MCF 10A (cell line): ENCODE results near the gene NAT8L. TPM values are rescaled to one million over a fixed set of nuclear protein-coding genes. Genes with fewer than 3 reads are reported as not detected.
A peak's percentile ranks its signal among the peaks of the same experiment; 100 is the strongest.

Experiments
- BruUV-seq: library from RNA; stranded (reverse); fragments of 400-500 nt; replicated peaks from 2 replicates; lab custom pipeline; 2021; lab: Mats Ljungman, UMichigan
- CTCF ChIA-PET: fragments of 300-600 bp; sonication (Branson Sonifier 250); formaldehyde crosslinking; extraction: SDS; loops from one replicate; lab custom pipeline; 2021; ENCODE audit warnings: antibody characterized with exemption, inconsistent platforms; lab: Yijun Ruan, JAX
- POLR2A ChIA-PET: fragments of 300-600, 350-650 bp; sonication (Branson Sonifier 250); formaldehyde crosslinking; extraction: SDS; loops from one replicate; lab custom pipeline; 2020; ENCODE audit warnings: antibody characterized with exemption, inconsistent platforms; lab: Yijun Ruan, JAX
- DNase-seq: peaks from one replicate; pipeline ENCODE4 v3.0.0-alpha.2; 2018; ENCODE audit not compliant: unreplicated experiment
- H3K27ac Mint-ChIP-seq: one replicate; pipeline ENCODE4 v1.8.0; 2022; ENCODE audit warnings: mild to moderate bottlenecking, low read depth, mixed read lengths; ENCODE audit not compliant: unreplicated experiment
- H3K27me3 Mint-ChIP-seq: one replicate; pipeline ENCODE4 v1.8.0; 2022; ENCODE audit warnings: mixed read lengths; ENCODE audit not compliant: insufficient read depth, unreplicated experiment
- H3K36me3 Mint-ChIP-seq: one replicate; pipeline ENCODE4 v1.8.0; 2022; ENCODE audit warnings: mild to moderate bottlenecking, moderate library complexity, mixed read lengths; ENCODE audit not compliant: insufficient read depth, unreplicated experiment
- H3K4me1 Mint-ChIP-seq: one replicate; pipeline ENCODE4 v1.8.0; 2022; ENCODE audit warnings: mixed read lengths; ENCODE audit not compliant: insufficient read depth, unreplicated experiment
- H3K4me3 Mint-ChIP-seq: one replicate; pipeline ENCODE4 v1.8.0; 2022; ENCODE audit warnings: mild to moderate bottlenecking, moderate library complexity, mixed read lengths; ENCODE audit not compliant: unreplicated experiment
- H3K9me3 Mint-ChIP-seq: one replicate; pipeline ENCODE4 v1.8.0; 2022; ENCODE audit warnings: mixed read lengths; ENCODE audit not compliant: unreplicated experiment
- intact Hi-C: fragments of 100-400 bp; cut with micrococcal nuclease; formaldehyde crosslinking; loops from 2 replicates; pipeline ENCODE4 v1.14.1; 2022
- total RNA-seq: library from RNA; stranded (reverse); gene quantifications from 2 replicates; pipeline ENCODE4 v1.2.3, GENCODE V29; 2022
- TF ChIP-seq, protein P1 (sequence below): fragments of 200-600 bp; IDR thresholded peaks from one replicate; pipeline ENCODE4 v1.8.0; 2022; ENCODE audit warnings: antibody characterized with exemption, mild to moderate bottlenecking; ENCODE audit not compliant: unreplicated experiment

Gene NAT8L
- total RNA-seq, 1 experiment from 2014 or later = 0.79 TPM

- no TSS peak for BruUV-seq
- H3K27me3 Mint-ChIP-seq = peaks cover 3% of the 10 kb centered on the region
- ChIA-PET POLR2A (interaction anchor here (1.2 kb wide), 1 partner anchor 39 kb away, joined by 3 read pairs; no protein-coding TSS in a partner anchor), CTCF (interaction anchor here (0.7 kb wide), 1 partner anchor 1832 kb away, joined by 3 read pairs; no protein-coding TSS in a partner anchor)
- no peak overlapping the region for H3K4me3 Mint-ChIP-seq
- H3K9me3 Mint-ChIP-seq = no peaks in the 10 kb centered on the region
- H3K27ac Mint-ChIP-seq = no peak overlapping the region
- peak; percentile 28 for DNase-seq
- intact Hi-C loops = no loop called here
- H3K36me3 Mint-ChIP-seq = no peaks in the 10 kb centered on the region
- peaks cover 13% of the 10 kb centered on the region for H3K4me1 Mint-ChIP-seq
- TF ChIP-seq, protein P1, sequence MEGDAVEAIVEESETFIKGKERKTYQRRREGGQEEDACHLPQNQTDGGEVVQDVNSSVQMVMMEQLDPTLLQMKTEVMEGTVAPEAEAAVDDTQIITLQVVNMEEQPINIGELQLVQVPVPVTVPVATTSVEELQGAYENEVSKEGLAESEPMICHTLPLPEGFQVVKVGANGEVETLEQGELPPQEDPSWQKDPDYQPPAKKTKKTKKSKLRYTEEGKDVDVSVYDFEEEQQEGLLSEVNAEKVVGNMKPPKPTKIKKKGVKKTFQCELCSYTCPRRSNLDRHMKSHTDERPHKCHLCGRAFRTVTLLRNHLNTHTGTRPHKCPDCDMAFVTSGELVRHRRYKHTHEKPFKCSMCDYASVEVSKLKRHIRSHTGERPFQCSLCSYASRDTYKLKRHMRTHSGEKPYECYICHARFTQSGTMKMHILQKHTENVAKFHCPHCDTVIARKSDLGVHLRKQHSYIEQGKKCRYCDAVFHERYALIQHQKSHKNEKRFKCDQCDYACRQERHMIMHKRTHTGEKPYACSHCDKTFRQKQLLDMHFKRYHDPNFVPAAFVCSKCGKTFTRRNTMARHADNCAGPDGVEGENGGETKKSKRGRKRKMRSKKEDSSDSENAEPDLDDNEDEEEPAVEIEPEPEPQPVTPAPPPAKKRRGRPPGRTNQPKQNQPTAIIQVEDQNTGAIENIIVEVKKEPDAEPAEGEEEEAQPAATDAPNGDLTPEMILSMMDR = no peak
Observed at GRCh38 chr4:2048831-2049230, 10.3 kb upstream of the NAT8L start.

DNA sequence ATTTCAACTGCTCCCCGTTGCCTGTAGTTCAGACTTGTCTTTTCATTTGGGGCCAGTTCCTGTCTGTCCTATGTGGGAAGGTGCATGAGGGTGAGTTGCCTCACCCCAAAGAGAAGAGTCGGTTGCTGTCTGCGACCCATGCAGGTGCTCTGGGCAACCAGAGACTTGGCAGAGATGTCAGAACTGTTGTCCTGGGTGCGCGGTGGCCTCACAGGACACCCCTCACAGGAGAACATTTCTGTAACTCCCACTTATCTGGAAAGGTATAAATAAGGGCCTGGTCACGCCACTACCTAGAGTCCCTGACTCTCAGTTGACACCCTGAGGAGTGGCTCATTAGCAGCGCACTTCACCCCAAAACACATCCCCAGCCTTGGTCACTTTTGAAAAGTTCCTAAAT is 9.7 kb upstream of the NAT8L start:
- intact Hi-C loops = no loop called here
- TF ChIP-seq, protein P1 = no peak
- ChIA-PET POLR2A (interaction anchor here (0.7 to 1.2 kb wide), 2 partner anchors 14 to 39 kb away, joined by 3 read pairs; no protein-coding TSS in a partner anchor), CTCF (interaction anchor here (0.7 kb wide), 1 partner anchor 1832 kb away, joined by 3 read pairs; no protein-coding TSS in a partner anchor)
- no peak for DNase-seq
- Mint-ChIP-seq H3K27me3 (peaks cover 8% of the 10 kb centered on the region), H3K36me3 (no peaks in the 10 kb centered on the region), H3K9me3 (no peaks in the 10 kb centered on the region), H3K4me3 (no peak overlapping the region), H3K4me1 (peaks cover 13% of the 10 kb centered on the region), H3K27ac (no peak overlapping the region)
- no TSS peak for BruUV-seq

- intact Hi-C loops = no loop called here
- DNase-seq = no peak
- H3K4me3 Mint-ChIP-seq = no peak overlapping the region
- H3K4me1 Mint-ChIP-seq = peaks cover 13% of the 10 kb centered on the region
- no TSS peak for BruUV-seq
- no peaks in the 10 kb centered on the region for H3K36me3 Mint-ChIP-seq
- POLR2A ChIA-PET = interaction anchor here (0.7 to 1.2 kb wide), 2 partner anchors 14 to 40 kb away, joined by 3 read pairs; no protein-coding TSS in a partner anchor
- peaks cover 10% of the 10 kb centered on the region for H3K27me3 Mint-ChIP-seq
- TF ChIP-seq, protein P1 = no peak
- H3K9me3 Mint-ChIP-seq = no peaks in the 10 kb centered on the region
- H3K27ac Mint-ChIP-seq = no peak overlapping the region
- CTCF ChIA-PET = no interaction called here
Observed at GRCh38 chr4:2049811-2050210, 9.3 kb upstream of the NAT8L start.

DNA sequence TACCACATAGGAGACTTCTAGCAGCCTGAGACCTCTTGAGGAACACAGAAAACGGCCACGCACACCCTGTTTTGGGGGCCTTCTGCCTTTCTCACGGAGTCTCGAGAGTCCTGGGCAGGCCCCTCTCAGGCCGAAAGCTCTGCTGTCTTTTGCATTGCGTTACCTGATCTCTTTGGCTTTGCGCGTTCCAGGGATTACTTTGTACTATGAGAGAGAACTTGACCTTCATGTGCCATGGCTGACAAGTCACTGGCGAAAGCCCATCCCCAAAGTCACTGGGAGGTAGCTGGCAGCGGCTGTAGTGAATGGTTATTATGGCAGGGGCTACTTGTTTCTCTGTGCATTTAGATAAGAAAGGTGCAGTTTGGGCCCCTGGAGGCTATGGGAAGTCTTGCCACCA is 8.0 kb upstream of the NAT8L start:
- ChIA-PET CTCF (no interaction called here), POLR2A (interaction anchor here (0.6 to 0.8 kb wide), 2 partner anchors 46 to 189 kb away, joined by 3 read pairs; no protein-coding TSS in a partner anchor)
- no peak overlapping the region for H3K4me3 Mint-ChIP-seq
- H3K27me3 Mint-ChIP-seq = peaks cover 20% of the 10 kb centered on the region
- intact Hi-C loops = no loop called here
- BruUV-seq = no TSS peak
- H3K4me1 Mint-ChIP-seq = peaks cover 1% of the 10 kb centered on the region
- no peak overlapping the region for H3K27ac Mint-ChIP-seq
- DNase-seq = no peak
- TF ChIP-seq, protein P1 = no peak
- H3K9me3 Mint-ChIP-seq = no peaks in the 10 kb centered on the region
- H3K36me3 Mint-ChIP-seq = no peaks in the 10 kb centered on the region
